Measurements from ENCODE around the gene AFMID.
"Not testable (repeated sequence)": the region's sequence is repeated elsewhere in the genome, so short reads cannot be mapped to it uniquely, and the experiment has no call there.

AFMID gene

DNA sequence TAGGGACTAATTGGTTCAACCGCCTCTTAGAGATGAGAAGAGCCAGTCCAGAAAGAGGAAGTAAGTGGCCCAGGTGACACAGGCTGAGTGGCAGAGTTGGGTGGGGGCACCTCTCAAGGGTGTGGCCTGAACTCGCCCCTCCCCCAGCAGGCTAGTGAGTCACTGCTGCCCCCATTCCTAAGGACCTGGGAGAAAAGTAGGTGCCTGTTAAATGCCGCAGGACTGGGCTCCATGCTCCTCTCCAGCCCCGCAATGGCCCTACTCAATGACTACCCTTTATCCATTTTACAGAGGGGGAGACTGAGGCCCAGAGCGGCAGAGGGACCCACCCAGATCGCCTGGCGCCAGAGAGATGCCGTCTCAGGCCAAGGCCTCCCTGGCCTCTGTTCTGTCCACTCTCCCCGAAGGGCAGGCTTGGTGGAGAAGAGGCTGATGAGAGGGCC, 52.3 kb downstream of the AFMID start:
- no peak for DNase-seq

DNA sequence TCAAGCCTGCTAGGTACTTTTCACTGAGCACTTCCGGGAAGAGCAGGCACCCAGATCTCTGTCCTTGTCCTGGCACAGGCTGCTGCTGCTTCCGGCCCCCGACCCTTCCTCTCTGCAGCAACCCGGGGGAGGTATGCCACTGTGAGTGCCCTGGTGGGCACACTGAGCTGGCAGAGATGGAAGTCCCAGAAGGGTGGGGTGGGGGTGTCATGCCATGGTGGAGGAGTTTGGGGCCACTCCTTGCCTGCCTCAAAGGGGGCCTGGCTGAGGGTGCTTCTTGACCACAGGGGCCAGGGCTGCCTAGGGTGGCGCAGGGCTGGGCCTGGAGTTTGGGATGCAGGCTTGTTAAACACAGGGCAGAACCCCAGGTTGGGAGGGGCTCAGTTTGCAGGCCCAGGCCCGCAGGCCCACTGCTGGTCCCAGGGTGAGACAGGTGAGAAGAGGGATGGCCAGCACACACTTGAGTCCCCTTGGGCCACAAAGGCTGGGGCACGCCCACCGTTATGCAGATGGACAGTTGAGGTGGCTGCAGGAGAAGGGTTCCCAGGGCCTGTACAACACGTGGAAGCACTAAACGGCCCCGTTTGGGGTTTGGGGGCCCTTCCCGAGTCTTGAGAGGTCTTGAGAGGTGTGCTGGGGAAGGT, 53.0 kb downstream of the AFMID start:
- DNase-seq = no peak

DNA sequence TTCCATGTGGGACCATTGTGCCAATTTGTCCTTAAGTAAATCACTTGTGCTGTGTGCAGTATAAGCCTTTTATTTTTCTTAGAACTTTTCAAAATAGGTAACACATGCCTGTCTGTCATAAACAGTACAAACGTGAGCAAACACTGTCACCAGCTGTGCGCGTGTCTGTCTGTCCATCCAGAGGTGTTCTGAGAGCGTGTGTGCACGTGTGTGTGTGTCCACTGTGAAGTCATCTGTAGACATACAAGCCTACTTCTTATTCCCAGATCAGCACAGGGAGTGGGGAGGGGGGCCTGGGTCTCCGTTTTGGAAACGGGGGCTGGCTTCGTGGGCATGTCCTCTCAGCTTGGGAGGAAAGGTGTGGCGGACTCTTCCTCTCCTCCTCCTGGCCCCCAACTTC, 53.7 kb downstream of the AFMID start:
- DNase-seq = no peak

DNA sequence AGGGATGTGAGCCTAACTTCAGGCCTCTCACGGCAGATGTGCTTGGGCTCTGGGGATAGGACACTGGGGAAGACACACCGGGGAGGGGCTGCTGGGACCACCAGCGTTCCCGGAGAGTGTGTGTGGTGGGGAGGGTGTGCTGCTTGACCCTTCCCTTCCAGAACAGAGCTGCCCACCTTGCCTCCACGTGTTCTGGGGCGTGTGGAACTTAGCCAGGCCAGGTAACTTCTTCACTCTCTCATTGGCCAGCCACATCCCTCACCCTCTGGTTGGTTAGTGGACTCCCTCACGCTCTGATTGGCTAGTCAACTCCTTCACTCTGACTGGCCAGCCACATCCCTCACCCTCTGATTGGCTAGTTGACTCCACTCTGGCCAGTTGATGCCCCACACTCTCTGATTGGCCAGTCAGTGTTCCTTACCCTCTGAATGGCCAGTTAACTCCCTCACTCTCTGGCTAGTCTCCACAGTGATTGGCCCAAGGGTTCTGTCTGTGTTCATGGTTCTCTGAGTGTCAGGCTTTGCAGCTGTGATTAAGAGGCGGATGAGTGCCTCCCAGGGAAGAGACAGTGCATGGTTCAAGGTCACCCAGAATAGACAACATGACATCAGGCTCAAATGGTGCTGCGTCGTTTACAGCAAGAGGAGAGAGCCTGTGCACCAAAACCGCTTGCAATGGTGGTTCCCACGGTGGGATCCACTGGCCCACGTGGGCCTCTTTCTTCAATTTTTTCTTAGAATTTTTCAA, 54.3 kb downstream of the AFMID start:
- DNase-seq = peak; percentile 54

DNA sequence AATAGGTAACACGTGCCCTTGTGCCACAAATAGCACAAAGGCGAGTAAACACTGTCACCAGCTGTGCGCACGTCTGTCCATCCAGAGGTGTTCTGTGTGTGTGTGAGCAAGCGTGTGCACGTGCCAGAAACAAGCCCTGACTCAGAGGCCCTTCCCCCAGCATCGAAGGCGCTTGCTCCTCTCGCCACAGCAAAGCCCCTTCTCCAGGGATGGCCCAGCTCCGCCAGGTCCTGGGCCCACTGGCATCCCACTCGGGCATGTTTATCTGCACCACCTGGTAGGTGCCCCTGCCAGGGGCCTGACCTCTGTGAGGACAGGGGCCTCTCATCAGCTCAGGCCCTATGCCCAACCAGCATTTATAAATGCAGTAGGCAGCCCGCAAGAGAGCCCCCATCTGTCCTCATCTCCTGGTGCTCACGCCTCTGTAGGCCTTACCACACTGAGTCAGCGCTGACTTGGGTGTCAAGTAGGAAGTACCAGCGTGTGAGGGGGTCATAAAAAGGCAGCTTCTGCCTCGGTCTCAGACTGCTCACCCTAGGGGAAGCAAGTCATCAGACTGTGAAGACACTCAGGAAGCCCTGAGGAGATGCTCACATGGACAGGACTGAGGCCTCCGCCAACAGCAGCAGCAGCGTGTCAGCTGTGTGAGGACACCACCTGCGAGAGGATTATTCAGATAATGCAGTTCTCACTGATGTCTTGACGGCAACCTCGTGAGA, 55.0 kb downstream of the AFMID start:
- DNase-seq = no peak

DNA sequence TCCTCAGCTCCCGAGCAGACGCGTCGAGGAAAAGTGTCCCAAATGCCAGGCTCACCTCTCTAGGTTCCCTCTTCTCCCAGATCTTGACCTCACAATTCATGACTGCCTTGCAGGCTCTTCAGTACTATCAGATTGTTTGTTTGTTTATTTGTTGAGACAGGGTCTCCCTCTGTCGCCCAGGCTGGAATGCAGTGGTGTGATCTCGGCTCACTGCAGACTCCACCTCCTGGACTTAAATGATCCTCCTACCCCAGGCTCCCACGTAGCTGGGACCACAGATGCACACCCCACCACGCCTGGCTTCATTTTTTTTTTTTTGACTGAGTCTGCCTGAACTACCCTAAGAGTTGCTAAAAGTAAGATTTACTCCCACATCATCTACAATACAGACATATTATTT, 60.1 kb downstream of the AFMID start:
- DNase-seq = no peak

DNA sequence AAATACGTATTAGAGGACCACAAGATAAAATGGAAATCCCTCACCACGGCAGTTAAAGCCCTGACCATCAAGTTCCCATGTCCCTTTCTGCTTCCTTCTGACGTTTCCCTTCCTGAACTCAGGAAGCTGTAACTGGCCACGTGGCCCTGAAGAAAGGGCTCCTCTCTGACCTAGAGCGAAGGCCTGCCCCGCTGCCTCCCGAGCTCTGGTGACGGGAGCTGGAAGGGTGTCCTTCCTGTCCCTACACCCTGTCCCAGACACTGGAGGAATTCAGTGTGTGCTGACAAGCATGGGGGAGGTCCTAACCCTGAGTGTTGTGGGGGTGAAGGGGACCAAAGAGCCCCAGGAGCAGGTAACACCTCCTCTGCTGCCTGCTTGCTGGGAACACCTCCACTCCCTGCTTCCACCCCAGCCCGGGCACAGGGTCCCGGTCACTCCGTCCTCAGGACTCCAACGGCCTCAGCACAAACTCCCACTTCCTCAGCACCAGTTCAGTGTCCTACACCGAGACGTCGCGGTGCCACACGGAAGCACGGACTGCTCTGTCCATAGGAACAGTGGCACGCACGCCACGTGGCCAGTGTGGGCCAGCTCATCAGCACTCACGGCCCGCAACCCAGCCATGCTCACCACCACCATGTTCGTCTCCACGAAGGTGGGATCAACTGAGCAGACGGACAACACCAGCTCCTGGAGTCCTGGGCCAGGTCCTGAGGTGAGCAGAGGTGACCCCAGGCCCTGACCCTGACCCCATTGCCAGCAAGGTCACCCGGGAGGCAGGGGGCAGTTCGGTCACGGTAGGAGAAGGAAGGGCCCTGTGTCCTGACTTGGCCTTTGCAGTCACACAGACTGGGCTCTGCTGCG, 61.1 kb downstream of the AFMID start:
- DNase-seq = no peak

DNA sequence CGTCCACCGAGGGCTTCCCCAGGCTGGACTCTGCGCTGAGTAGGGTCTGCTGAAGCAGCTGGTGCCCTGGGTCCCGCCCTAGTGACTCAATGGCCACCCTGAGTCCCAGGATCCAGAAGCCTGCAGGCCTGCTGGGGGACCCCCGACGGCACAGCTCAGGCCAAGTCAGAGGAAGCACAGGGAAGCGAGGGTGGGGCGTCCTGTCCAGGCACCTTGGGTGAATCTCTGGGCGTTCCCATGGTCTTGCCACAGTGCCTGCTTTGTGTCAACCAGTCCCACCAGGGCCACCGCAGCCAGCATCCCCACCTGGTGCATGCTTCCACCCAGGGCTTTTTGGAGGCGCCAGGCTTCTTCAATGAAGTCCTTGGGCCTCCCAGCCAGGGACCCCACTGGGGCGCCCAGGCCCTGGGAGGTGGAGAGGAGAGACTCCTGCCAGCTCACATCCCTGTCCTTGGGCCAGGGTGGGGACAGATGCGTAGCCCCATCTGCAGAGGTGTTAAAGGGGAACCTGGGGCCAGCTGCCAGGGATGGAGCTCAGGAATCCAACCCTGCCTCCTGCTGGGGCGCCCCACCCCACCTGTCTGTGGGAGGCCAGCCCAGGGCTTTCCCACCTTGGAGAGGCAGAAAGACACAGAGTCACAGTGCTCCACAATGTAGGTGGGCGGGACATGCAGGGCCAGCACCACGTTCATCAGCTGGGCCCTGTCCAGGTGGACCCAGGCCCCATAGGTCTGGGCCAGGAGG, 62.1 kb downstream of the AFMID start:
- DNase-seq = no peak

DNA sequence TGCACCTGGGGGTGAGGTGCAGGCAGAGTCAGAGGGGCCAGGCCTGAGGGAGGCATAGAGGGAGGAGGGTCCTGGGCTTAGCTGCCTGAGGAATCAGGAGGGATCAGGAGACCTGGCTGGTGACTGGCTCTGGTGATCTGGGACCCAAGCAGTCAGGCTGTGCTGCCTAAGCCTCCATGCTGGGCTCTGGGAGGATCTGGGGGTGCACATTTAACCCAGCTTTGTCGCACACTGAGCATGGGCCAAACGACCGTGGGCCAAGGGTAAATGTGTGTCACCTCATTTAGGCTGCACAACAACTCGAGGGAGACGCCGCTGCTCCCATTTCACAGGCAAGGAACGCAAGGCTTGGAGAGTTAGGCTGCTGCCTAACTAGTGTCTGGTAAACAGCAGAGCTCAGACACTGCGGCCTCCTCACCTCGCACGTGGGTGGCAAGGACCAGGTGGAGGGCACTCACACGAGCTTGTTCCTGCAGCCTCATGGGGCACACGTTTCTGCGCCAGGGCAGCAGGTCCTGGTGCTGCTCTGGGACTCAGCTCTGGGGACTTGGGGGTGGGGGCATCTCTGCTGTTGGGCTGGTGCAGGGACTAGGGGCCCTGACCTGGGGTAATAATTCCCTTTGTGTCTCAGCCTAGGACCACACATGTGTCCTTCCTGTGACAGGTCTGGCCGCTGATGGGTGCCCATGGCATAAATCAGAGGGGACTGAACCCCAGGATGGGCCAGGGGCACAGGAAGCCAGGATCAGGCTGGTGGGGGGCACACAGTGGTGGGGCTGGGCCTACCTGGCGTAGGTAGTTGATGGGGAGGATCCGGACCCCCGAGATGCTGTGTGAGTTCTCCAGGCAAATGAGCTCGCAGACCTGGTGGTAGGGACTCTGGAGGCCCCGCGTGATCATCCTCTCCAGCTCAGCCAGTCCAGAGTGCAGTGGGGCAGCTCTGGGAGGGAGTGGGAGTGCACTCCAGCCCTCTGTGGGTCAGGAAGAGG, 63.0 kb downstream of the AFMID start:
- no peak for DNase-seq

DNA sequence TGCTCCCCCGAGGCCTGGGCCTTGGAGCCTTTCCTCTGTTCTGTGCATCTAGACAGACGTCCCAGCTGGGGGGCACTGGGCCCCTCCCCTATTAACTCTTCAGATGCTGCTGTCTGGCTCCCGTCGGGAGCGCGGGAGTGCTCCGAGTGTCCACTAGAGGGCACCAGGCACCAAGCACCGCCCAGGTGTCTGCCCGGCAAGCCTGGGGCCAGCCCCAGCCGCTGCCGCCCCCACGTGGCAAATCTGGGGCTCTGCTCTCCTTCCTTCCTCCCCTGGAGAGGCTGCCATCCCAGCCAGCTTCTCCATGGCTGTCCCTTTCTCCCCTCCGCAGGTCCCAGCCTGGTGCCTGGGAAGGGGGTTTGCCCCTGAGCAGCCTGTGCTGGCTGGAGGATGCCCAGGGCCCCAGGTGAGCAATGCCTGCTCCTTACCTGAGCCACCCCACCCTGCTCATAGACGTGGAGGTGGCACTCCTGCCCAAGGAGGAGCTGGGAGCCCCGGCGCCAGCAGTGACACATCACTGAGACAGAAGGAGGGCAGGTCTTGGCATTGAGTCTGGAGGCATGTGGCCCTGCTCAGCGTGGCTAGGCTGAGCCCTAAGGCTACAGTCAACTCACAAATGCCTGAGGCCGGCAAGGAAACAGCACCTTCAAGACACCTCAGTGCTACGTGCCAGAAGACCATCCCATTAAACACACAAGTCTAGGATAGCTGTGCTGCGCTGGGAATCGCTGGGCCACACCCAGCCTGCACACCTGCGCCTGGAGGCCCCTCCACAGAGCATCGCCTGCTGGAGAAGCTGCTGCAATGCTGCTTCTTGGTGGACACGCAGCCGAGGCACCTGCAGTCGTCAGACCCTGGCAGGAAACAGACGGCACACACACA, 64.0 kb downstream of the AFMID start:
- DNase-seq = peak; percentile 77

DNA sequence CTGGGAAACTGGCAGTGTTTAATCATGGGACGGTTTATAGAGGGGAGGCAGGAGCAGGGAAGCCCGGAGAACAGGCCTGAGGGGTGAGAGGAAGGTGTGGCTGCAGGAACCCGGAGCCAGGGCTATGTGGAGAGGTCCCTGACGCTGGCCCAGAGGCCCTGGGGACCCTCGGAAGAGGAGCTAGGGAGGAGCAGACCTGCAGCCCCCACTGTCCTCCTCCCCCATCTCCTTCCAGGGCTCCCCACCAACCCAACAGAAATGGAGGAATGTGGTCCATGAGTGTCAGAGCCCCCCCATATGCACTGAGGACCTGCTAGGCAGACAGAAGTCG, 64.6 kb downstream of the AFMID start:
- DNase-seq = no peak

DNA sequence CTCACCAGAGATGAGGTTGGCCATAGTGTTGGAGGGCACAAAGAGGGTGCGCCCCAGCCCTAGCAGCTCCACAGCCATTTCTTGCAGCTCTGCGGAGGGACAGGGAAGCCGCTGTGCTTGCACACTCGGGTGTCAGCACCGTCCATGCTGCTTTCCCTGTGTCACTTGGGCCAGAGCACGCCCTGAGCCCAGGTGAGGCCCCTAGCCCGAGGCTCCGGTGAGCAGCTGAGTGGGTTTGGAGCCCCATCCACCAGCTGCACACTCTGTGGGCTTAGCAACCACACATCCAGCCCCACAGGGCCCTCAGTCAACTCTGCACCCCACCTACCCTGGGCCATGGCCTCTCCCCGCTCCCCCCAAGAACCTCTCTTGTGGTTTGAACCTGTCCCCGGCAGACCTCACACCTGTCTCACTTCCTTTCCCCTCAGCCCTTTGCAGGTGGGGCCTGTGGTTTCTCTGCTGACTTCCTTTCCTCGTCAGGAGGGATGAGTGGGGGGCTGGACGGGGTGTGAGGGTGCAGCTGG, 65.0 kb downstream of the AFMID start:
- no peak for DNase-seq

DNA sequence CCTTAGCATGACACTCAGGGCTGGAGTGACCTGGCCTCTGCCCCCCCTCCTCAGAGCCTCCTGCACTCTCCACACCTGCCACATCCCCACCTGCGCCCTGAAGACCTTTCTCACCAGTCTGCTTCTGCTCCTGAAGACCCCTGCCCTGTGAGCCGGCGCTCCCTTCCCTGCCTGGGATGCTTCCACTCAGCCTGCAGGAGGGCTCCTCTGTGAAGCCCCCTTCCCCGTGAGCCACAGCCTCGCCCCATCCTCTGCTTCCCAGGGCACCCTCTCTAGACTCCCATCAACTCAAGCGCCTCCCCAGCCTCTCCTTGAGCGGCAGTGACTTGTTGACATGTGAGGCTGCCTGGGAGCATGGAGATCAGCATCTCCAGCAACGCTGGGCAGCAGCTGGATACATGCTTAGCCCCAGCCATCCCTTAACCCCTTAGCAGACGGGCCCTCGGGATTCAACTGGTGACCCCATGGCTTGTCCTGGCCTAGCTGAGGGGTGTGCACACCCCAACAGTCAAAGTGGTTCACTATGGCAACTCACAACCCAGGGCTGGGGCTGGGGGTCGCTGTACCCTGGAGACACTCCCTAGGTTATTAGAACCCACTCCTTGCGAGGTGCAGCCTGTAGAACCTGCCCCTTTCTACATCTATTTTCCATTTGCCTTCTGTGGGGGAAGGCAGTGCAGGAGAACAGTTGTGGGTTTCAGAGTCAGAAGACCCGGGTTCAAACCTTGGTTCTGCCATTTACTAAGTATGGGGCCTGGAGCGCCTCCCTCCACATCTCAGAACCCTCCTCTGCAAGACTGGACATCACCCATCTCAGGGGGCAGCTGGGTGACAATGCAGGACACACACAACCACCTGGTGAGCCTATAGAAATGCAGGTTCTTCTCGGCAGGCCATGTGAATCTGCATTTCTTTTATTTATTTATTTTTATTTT, 65.8 kb downstream of the AFMID start:
- no peak for DNase-seq

DNA sequence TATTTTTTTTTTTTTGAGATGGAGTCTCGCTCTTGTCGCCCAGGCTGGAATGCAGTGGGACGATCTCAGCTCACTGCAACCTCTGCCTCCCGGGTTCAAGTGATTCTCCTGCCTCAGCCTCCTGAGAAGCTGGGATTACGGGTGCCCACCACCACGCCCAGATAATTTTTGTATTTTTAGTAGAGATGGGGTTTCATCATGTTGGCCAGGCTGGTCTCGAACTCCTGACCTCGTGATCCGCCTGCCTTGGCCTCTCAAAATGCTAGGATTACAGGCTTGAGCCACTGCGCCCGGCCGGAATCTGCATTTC, 66.4 kb downstream of the AFMID start:
- DNase-seq = not testable (repeated sequence)

DNA sequence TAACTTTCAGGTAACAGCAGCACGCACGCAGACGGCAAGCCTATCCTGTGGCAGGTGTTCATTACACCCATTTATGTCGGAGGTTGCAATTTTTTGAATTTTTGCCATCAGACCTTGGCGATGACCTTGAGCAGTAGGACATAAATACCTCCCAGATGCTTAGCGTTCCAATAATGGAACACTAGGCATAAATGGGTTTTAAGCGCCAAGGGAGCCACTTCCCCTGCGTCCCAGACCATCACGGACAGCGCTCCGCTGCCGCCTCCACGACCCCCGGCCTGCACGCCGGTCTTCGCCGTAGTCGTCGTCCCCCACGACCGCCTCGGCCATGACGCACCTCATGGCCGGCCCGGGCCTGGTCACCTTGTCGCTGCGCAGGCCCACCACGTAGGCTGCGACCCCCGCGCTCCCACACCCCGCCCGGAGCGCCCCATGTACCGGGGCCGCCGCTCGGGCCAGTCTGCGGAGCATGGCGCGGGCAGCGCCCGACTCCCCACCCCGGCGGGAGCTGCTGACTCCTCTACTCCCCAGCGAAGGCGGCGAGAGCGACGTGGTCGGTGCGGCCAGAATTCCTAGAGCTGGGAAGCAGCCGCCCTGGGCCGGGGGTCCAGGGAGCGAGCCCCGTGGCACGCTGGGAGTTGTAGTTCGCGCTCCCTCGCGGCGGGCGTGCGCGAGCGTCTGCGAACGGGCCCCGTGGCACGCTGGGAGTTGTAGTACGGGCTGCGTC, 66.9 kb downstream of the AFMID start:
- peak; percentile 72 for DNase-seq

DNA sequence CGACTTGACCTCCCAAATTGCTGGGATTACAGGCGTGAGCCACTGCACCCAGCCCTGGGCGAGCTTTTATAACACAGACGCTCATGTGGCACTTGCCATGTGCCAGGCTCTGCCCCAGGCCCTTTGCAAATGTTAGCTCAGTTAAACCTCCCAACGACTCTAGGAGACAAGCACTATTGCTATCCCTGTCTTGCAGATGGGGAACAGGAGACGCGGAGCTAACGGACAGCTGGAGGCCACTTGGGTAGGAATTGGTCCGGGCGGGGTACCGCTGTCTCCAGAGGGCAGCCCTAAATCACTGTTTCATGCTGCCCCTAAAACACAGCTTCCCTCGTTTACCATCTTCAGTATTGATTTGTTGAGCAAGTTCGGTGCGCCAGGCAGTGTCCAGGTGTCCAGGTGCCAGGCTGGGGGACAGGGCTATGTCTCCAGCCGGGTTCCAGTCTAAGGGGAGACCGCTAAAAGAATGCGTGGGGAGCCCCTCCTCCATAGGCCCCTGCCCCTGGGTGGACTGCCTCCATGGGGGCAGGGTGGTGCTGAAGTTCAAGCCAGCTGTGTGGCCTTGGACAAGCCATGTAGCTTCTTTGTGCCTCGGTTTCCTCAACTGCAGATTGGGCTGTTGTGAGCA, 68.0 kb downstream of the AFMID start:
- DNase-seq = no peak

DNA sequence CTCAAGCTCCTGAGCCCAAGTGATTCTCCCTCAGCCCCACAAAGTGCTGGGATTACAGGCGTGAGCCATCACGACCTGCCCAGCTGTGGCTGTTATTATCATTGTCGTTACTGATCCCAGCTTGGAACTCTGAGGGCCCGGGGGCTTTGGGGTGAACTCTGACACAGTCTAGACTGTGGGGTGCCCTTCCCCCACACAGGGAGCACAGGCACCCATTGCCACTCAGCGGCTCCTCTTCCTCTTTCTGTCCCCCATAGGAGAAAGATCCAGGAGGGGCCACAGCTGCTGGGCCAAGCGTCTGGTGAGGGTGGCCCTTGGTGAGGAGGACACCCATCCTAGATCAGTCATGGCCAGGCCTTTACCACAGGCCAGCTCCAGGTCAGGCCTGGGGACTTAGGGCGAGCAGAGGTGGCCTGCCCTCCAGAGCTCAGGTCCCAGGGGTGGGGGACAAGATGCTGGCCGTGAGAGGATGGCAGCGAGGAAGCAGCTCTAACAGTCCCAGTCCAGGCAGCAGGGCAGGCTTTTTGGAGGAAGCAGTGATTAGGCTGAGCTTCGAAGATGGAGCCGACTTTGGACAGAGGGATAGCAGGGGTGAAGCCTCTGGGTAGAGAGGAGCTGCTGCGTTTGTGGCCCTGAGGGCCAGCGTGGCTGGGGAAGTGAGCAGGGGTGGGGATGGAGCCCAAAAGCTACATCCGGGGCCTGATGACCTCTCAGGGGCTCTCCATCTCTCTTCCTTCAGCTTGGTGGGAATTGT, 69.0 kb downstream of the AFMID start:
- DNase-seq = no peak

Data from HCEC 1CT (cell line).